Activated CD4-positive, alpha-beta memory T cell treated with anti-CD3 and anti-CD28 coated beads, Interleukin-2, amount 10 ng/mL, durations not matched to agents 7 days and 5 days (primary cell): ENCODE results near the gene HIVEP3. TPM values are rescaled to one million over a fixed set of nuclear protein-coding genes. Genes with fewer than 3 reads are reported as not detected.

Experiments used
- CTCF ChIA-PET: fragments of 350-600 bp; sonication (Branson Sonifier 250); formaldehyde crosslinking; loops from one replicate; lab custom pipeline; 2021; ENCODE audit warnings: antibody characterized with exemption, inconsistent platforms; lab: Charles Lee
- POLR2A ChIA-PET: fragments of 350-600 bp; sonication (Branson Sonifier 250); formaldehyde crosslinking; loops from one replicate; lab custom pipeline; 2021; ENCODE audit warnings: antibody characterized with exemption; lab: Charles Lee
- DNase-seq: peaks from one replicate; pipeline ENCODE4 v3.0.0-alpha.2; 2020
- H3K27ac Mint-ChIP-seq: one replicate; pipeline ENCODE4 v1.8.0; 2021; ENCODE audit warnings: mild to moderate bottlenecking, mixed read lengths
- H3K27me3 Mint-ChIP-seq: one replicate; pipeline ENCODE4 v1.8.0; 2021; ENCODE audit warnings: mixed read lengths
- H3K36me3 Mint-ChIP-seq: one replicate; pipeline ENCODE4 v1.8.0; 2021; ENCODE audit warnings: low read depth, mixed read lengths
- H3K4me1 Mint-ChIP-seq: one replicate; pipeline ENCODE4 v1.8.0; 2021; ENCODE audit warnings: mixed read lengths
- H3K4me3 Mint-ChIP-seq: one replicate; pipeline ENCODE4 v1.8.0; 2021; ENCODE audit warnings: mild to moderate bottlenecking, mixed read lengths
- H3K9me3 Mint-ChIP-seq: one replicate; pipeline ENCODE4 v1.8.0; 2021; ENCODE audit warnings: mixed read lengths
- total RNA-seq, 2 experiments: library from RNA; stranded (reverse); gene quantifications; one replicate each; pipeline ENCODE4 v1.2.3, GENCODE V29; 2021

The HIVEP3 gene
- total RNA-seq, 2 experiments from 2014 or later: 27.8 to 28.8 TPM

- Mint-ChIP-seq H3K4me1 (peaks cover 77% of the 10 kb centered on the region), H3K4me3 (peak overlapping the region; percentile 36), H3K36me3 (peaks cover 5% of the 10 kb centered on the region), H3K27ac (peak overlapping the region; percentile 78), H3K27me3 (no peaks in the 10 kb centered on the region), H3K9me3 (no peaks in the 10 kb centered on the region)
- CTCF ChIA-PET: interaction anchor here (2.5 kb wide), 1 partner anchor 10 kb away, joined by 12 read pairs; no protein-coding TSS in a partner anchor
- DNase-seq: no peak
- POLR2A ChIA-PET: interaction anchor here (1.1 to 9.0 kb wide), 4 partner anchors 10 to 15 kb away, joined by 3 to 103 read pairs (median 8); partner anchors contain the start of gene HIVEP3
Measured at GRCh38 chr1:41902159-41902577, 16.6 kb downstream of the HIVEP3 start.

- H3K27me3 Mint-ChIP-seq: no peaks in the 10 kb centered on the region
- H3K27ac Mint-ChIP-seq: peak overlapping the region; percentile 78
- peaks cover 79% of the 10 kb centered on the region for H3K4me1 Mint-ChIP-seq
- H3K36me3 Mint-ChIP-seq: peaks cover 7% of the 10 kb centered on the region
- ChIA-PET CTCF (interaction anchor here (1.9 to 2.5 kb wide), 2 partner anchors 9 kb away, joined by 5 to 12 read pairs; no protein-coding TSS in a partner anchor), POLR2A (interaction anchor here (1.4 to 9.0 kb wide), 2 partner anchors 10 to 16 kb away, joined by 3 to 103 read pairs; partner anchors contain the start of gene HIVEP3)
- no peak overlapping the region for H3K4me3 Mint-ChIP-seq
- no peaks in the 10 kb centered on the region for H3K9me3 Mint-ChIP-seq
- DNase-seq: no peak
Measured at GRCh38 chr1:41901551-41901950, 17.2 kb downstream of the HIVEP3 start.

- Mint-ChIP-seq H3K4me1 (peaks cover 81% of the 10 kb centered on the region), H3K36me3 (peaks cover 7% of the 10 kb centered on the region), H3K27ac (peak overlapping the region; percentile 78), H3K4me3 (no peak overlapping the region), H3K9me3 (no peaks in the 10 kb centered on the region), H3K27me3 (no peaks in the 10 kb centered on the region)
- ChIA-PET CTCF (interaction anchor here (1.9 to 2.7 kb wide), 2 partner anchors 9 to 16 kb away, joined by 5 to 15 read pairs; partner anchors contain the start of gene HIVEP3), POLR2A (interaction anchor here (3.0 to 9.0 kb wide), 2 partner anchors 16 kb away, joined by 64 to 103 read pairs; partner anchors contain the start of gene HIVEP3)
- DNase-seq: no peak
Measured at GRCh38 chr1:41900603-41901444, 17.9 kb downstream of the HIVEP3 start.

- peak overlapping the region; percentile 98 for H3K27ac Mint-ChIP-seq
- H3K36me3 Mint-ChIP-seq: peaks cover 8% of the 10 kb centered on the region
- CTCF ChIA-PET: interaction anchor here (2.7 kb wide), 1 partner anchor 19 kb away, joined by 15 read pairs; the partner anchor contains the start of gene HIVEP3
Measured at GRCh38 chr1:41898191-41898713, 20.5 kb downstream of the HIVEP3 start.

GRCh38 chr1:41895552-41895951, 23.2 kb downstream of the HIVEP3 start:
- Mint-ChIP-seq H3K27me3 (no peaks in the 10 kb centered on the region), H3K36me3 (peaks cover 8% of the 10 kb centered on the region), H3K9me3 (no peaks in the 10 kb centered on the region), H3K4me3 (no peak overlapping the region), H3K27ac (no peak overlapping the region), H3K4me1 (peaks cover 87% of the 10 kb centered on the region)
- ChIA-PET CTCF (no interaction called here), POLR2A (interaction anchor here (0.9 to 8.4 kb wide), 2 partner anchors 14 to 21 kb away, joined by 4 to 231 read pairs; partner anchors contain the start of gene HIVEP3)
- no peak for DNase-seq

More at GRCh38 chr1:41898191-41898713, 20.5 kb downstream of the HIVEP3 start:
- Mint-ChIP-seq H3K4me1 (peaks cover 87% of the 10 kb centered on the region), H3K4me3 (peak overlapping the region; percentile 60), H3K27me3 (no peaks in the 10 kb centered on the region), H3K9me3 (no peaks in the 10 kb centered on the region)
- DNase-seq: peak; percentile 90
- POLR2A ChIA-PET: interaction anchor here (1.0 to 8.4 kb wide), 5 partner anchors 8 to 231 kb away, joined by 3 to 231 read pairs (median 4); partner anchors contain the start of gene HIVEP3

- CTCF ChIA-PET: no interaction called here
- H3K9me3 Mint-ChIP-seq: no peaks in the 10 kb centered on the region
- POLR2A ChIA-PET: interaction anchor here (1.2 to 8.4 kb wide), 2 partner anchors 15 to 22 kb away, joined by 3 to 231 read pairs; partner anchors contain the start of gene HIVEP3
Measured at GRCh38 chr1:41894808-41895483, 23.8 kb downstream of the HIVEP3 start.

GRCh38 chr1:41894101-41894807, 24.5 kb downstream of the HIVEP3 start:
- Mint-ChIP-seq H3K36me3 (peaks cover 8% of the 10 kb centered on the region), H3K27me3 (no peaks in the 10 kb centered on the region), H3K9me3 (no peaks in the 10 kb centered on the region), H3K4me3 (no peak overlapping the region), H3K27ac (peak overlapping the region; percentile 66), H3K4me1 (peaks cover 89% of the 10 kb centered on the region)
- ChIA-PET CTCF (interaction anchor here (4.0 kb wide), 1 partner anchor 24 kb away, joined by 72 read pairs; the partner anchor contains the start of gene HIVEP3), POLR2A (interaction anchor here (0.7 to 8.4 kb wide), 3 partner anchors 15 to 221 kb away, joined by 3 to 231 read pairs (median 3); partner anchors contain the start of gene HIVEP3)
- no peak for DNase-seq

More at GRCh38 chr1:41894808-41895483, 23.8 kb downstream of the HIVEP3 start:
- DNase-seq: no peak
- H3K36me3 Mint-ChIP-seq: peaks cover 8% of the 10 kb centered on the region
- peaks cover 87% of the 10 kb centered on the region for H3K4me1 Mint-ChIP-seq
- H3K27ac Mint-ChIP-seq: peak overlapping the region; percentile 66
- no peak overlapping the region for H3K4me3 Mint-ChIP-seq
- H3K27me3 Mint-ChIP-seq: no peaks in the 10 kb centered on the region

- Mint-ChIP-seq H3K27me3 (no peaks in the 10 kb centered on the region), H3K4me1 (peaks cover 82% of the 10 kb centered on the region), H3K9me3 (no peaks in the 10 kb centered on the region), H3K27ac (peak overlapping the region; percentile 94), H3K36me3 (peaks cover 6% of the 10 kb centered on the region), H3K4me3 (peak overlapping the region; percentile 79)
- POLR2A ChIA-PET: interaction anchor here (0.7 to 8.4 kb wide), 14 partner anchors 11 to 317 kb away, joined by 3 to 231 read pairs (median 4); partner anchors contain the start of gene HIVEP3
- CTCF ChIA-PET: interaction anchor here (0.9 to 4.0 kb wide), 17 partner anchors 8 to 376 kb away, joined by 3 to 72 read pairs (median 5); partner anchors contain the start of gene HIVEP3
- DNase-seq: peak; percentile 66
Measured at GRCh38 chr1:41892301-41892781, 26.4 kb downstream of the HIVEP3 start.

GRCh38 chr1:41891199-41891896, 27.4 kb downstream of the HIVEP3 start:
- POLR2A ChIA-PET: interaction anchor here (0.6 to 8.4 kb wide), 21 partner anchors 8 to 318 kb away, joined by 3 to 231 read pairs (median 3); partner anchors contain the start of gene HIVEP3
- H3K4me3 Mint-ChIP-seq: peak overlapping the region; percentile 79
- CTCF ChIA-PET: interaction anchor here (0.9 to 4.0 kb wide), 24 partner anchors 9 to 375 kb away, joined by 3 to 72 read pairs (median 5); partner anchors contain the start of gene HIVEP3
- H3K27ac Mint-ChIP-seq: peak overlapping the region; percentile 94
- peak; percentile 70 for DNase-seq
- peaks cover 4% of the 10 kb centered on the region for H3K36me3 Mint-ChIP-seq
- no peaks in the 10 kb centered on the region for H3K27me3 Mint-ChIP-seq
- no peaks in the 10 kb centered on the region for H3K9me3 Mint-ChIP-seq
- H3K4me1 Mint-ChIP-seq: peaks cover 75% of the 10 kb centered on the region

- ChIA-PET POLR2A (interaction anchor here (0.7 to 8.4 kb wide), 7 partner anchors 8 to 218 kb away, joined by 3 to 231 read pairs (median 5); partner anchors contain the start of gene HIVEP3), CTCF (interaction anchor here (1.1 to 4.0 kb wide), 11 partner anchors 12 to 316 kb away, joined by 3 to 72 read pairs (median 8); partner anchors contain the start of gene HIVEP3)
- Mint-ChIP-seq H3K36me3 (peaks cover 4% of the 10 kb centered on the region), H3K9me3 (no peaks in the 10 kb centered on the region), H3K27ac (peak overlapping the region; percentile 94), H3K4me3 (peak overlapping the region; percentile 79), H3K27me3 (no peaks in the 10 kb centered on the region), H3K4me1 (peaks cover 73% of the 10 kb centered on the region)
- no peak for DNase-seq
Measured at GRCh38 chr1:41890825-41891198, 27.9 kb downstream of the HIVEP3 start.
